ENCODE measurements around the gene SPO11.

SPO11 gene

DNA sequence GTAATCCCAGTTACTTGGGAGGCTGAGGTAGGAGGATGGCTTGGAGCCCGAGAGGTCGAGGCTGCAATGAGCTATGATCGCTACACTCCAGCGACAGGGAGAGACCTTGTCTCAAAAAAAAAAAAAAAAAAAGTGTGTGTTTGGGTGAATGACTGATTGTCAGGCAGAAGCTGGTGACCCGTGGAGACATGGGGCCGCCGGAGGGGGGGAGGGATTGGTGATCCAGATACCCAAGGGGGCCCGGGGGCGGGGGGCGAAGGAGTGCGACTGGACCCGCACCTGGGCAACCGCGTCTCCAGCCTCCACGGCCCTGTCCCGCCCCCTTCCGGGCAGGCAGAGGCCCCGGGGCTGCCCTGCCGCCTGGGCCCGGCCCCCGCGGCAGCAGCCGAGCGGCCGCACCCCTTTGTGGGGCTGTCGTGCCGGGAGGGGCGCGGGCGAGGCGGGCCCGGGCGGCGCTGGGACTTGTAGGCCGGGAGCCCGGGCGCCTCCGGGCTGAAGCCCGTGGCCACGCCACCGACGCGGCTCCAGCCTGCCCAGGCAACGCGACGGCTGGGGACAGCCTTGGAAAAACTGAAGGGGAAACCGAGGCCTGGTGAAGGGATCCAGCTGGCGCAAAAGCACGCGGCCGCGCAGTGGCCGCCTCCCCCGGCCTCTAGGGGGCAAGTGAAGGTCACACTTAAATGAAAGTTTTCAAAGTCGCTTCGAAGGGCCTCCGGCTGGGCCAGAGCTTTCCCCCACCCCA is 59.5 kb downstream of the SPO11 start:
- in situ Hi-C loops (cut with HindIII; ENCODE audit: low pct_ligation_motif_present, low sequenced_read_pairs) = no loop called here
- H3K4me3 ChIP-seq (ENCODE audit: low read depth, low read length) = peak overlapping the region; percentile 17
- H3K27me3 ChIP-seq (replicated peaks) = no peaks in the 10 kb centered on the region
- TF ChIP-seq, protein P1, sequence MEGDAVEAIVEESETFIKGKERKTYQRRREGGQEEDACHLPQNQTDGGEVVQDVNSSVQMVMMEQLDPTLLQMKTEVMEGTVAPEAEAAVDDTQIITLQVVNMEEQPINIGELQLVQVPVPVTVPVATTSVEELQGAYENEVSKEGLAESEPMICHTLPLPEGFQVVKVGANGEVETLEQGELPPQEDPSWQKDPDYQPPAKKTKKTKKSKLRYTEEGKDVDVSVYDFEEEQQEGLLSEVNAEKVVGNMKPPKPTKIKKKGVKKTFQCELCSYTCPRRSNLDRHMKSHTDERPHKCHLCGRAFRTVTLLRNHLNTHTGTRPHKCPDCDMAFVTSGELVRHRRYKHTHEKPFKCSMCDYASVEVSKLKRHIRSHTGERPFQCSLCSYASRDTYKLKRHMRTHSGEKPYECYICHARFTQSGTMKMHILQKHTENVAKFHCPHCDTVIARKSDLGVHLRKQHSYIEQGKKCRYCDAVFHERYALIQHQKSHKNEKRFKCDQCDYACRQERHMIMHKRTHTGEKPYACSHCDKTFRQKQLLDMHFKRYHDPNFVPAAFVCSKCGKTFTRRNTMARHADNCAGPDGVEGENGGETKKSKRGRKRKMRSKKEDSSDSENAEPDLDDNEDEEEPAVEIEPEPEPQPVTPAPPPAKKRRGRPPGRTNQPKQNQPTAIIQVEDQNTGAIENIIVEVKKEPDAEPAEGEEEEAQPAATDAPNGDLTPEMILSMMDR (IDR thresholded peaks at IDR 0.05; ENCODE audit: low read depth, low read length, missing control alignments) = peak; percentile 51
- DNase-seq = no peak
- H3K36me3 ChIP-seq (replicated peaks) = no peaks in the 10 kb centered on the region
- H3K27ac ChIP-seq = no peak overlapping the region

DNA sequence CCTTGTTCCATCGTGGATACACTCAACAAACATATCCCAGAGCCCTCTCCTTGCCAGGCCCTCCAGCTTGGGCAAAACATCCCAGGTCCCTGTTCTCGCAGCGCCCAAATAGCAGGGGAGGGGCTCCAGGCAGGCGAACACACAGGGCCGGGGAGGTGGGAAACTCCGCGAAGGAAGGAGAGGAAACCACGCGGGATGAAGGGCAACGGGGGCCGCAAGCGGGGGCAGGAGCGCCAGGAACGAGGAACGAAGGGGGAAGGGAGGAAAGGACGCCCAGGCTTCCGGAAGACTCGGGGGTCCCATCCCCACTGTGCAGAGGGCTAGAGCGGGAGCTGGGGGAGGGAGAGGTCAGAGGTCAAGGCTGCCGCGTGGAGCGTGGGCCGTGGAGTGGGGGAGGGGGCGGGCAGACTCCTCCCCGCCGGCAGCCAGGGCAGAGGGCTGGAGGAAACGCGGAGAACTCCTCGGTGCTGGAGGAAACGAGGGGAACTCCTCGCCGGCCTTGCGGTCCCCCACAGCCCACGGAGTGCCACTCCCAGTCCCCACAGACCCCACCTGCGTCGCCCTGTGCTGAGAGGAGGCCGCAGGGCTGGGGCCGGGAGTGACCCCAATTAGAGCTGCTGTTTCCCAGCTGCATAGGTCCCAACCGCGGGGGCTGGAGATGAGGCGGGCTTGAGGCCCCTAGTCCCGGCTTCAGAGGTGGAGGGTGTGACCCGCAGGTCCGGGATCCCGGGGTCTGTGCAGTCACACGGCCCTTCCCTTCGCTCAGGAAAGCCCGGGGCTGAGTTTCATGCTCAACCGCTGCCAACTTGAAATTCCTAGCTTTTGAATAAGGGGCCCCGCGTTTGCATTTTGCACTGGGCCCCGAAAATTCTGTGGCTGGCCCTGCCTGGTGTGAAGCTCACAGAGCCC is 60.3 kb downstream of the SPO11 start:
- DNase-seq = no peak
- H3K4me3 ChIP-seq (ENCODE audit: low read depth, low read length) = peak overlapping the region; percentile 17
- no peak overlapping the region for H3K27ac ChIP-seq
- H3K27me3 ChIP-seq (replicated peaks) = no peaks in the 10 kb centered on the region
- H3K36me3 ChIP-seq (replicated peaks) = no peaks in the 10 kb centered on the region
- TF ChIP-seq, protein P1 (IDR thresholded peaks at IDR 0.05; ENCODE audit: low read depth, low read length, missing control alignments) = no peak
- in situ Hi-C loops (cut with HindIII; ENCODE audit: low pct_ligation_motif_present, low sequenced_read_pairs) = no loop called here

DNA sequence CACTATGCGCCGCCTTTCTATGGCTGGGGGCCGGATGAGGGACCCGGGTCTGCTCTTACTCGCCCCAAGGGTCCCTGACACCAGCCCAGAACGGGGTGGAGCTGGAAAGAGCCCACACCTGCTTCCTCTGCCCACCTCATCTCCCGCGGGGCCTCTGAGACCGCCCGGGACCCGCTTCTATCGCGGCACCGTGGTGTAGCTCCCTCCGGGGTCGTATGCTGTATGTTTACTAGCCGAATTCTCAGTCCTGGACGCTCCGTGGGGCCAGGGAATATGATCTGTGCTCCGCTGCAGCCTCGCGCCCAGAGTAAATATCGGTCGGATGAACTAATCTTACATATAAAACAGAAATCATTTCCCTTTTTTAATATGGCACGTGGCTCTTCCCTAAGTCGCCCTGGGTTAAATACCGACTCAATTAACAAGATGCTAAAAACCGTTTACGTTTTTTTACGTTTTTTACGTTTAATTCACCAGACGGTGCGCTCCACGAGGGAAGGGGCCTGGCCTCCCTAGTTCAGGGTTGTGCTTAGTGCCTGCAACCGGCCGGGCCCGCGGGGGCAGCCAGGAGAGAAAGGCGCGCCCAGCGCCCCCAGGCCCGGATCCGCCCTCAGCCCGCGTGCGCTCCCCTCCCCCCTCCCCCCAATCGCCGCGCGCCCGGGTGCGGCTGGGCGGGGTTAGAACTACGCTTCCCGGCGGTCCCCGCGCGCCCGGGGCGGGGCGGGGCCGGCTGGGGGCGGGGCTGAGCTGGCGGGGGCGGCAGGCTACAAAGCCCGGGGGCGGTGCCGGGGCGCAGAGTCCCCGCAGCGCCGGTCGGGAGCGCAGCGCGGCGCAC is 61.2 kb downstream of the SPO11 start, which contains the start of gene RBM38:
Gene RBM38, plus strand, starts transcription at position 793 of the 835 bp plus-strand sequence. CDS start 186 bp downstream, outside the sequence.
- TF ChIP-seq, protein P1 (IDR thresholded peaks at IDR 0.05; ENCODE audit: low read depth, low read length, missing control alignments) = no peak
- no peak for DNase-seq
- Histone ChIP-seq H3K36me3 (replicated peaks) (no peaks in the 10 kb centered on the region), H3K27me3 (replicated peaks) (no peaks in the 10 kb centered on the region), H3K4me3 (ENCODE audit: low read depth, low read length) (peak within 1 kb of the TSS; percentile 60), H3K27ac (peak within 1 kb of the TSS; percentile 38)
- in situ Hi-C loops (cut with HindIII; ENCODE audit: low pct_ligation_motif_present, low sequenced_read_pairs) = no loop called here

DNA sequence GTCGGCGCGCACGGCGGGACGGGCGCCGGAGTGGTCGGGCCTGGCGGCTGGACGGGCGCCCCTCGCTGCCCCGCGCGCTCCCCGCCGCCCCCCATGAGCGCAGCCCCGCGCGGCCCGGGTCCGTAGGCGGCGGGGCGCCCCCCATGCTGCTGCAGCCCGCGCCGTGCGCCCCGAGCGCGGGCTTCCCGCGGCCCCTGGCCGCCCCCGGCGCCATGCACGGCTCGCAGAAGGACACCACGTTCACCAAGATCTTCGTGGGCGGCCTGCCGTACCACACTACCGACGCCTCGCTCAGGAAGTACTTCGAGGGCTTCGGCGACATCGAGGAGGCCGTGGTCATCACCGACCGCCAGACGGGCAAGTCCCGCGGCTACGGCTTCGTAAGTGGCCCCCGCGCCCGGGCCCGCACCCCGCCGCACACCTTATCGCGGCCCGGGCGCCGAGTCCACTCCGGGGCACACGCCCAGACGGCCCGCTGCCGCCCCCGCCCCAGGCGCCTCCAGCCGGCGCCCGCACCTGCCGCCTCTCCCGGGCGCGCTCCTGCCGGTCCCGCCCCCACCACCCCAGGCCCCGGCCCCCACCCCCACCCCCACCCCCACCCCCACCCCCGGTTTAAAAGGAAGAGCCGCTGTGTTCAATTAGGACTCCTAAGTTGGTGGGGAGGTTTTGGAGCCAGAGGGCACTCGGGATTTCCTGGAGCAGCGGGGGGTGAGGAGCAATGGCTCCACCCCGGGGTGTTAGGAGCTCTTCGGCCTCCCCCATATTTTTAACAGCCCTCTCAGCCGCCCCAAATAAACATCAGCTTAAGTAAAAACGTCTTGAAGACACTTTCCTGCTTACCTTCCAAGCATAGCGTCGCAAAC is 62.1 kb downstream of the SPO11 start:
- Histone ChIP-seq H3K27me3 (replicated peaks) (no peaks in the 10 kb centered on the region), H3K27ac (no peak overlapping the region), H3K4me3 (ENCODE audit: low read depth, low read length) (peak overlapping the region; percentile 60), H3K36me3 (replicated peaks) (no peaks in the 10 kb centered on the region)
- in situ Hi-C loops (cut with HindIII; ENCODE audit: low pct_ligation_motif_present, low sequenced_read_pairs) = no loop called here
- TF ChIP-seq, protein P1 (IDR thresholded peaks at IDR 0.05; ENCODE audit: low read depth, low read length, missing control alignments) = no peak
- no peak for DNase-seq

All from brain microvascular endothelial cell (primary cell).